ENCODE results near the gene TLX2. TPM values are rescaled to one million over a fixed set of nuclear protein-coding genes. Genes with fewer than 3 reads are reported as not detected.

The TLX2 gene
- total RNA-seq, 1 donor from 2014 or later: not detected

DNA sequence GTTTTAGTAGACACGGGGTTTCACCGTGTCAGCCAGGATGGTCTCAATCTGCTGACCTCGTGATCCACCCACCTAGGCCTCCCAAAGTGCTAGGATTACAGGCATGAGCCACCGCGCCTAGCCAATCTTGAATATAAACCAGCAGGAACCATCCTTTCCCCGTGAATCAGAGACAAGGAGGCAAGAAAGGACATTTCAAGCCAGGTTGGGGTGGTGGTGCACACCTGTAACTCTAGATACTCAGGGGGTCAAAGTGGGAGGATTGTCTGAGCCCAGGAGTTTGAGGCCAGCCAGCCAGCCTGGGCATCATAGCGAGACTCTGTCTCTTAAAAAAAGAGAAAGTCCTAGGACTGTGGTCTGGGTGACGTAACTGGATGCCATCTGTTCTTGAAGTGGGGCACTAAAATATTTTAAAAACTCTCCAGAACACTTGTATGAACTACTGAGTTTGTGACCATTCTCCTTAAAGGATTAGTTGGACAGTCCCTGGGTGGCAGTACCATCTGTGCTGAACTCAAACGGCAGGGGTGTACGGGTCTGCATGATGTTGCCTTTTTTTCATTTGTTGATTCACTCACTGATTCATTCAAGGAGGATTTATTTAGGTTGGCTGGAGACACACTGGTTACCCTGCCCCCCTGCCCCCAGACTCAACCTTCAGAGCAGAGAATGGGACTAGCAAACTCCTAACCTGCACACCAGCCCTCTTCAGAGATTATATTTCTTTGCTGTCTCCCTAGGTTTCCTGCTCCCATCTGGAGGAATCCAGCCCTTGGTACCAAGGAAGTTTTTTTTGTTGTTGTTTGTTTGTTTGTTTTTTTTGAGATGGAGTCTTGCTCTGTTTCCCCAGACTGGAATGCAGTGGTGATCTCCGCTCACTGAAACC, 2.9 kb upstream of the TLX2 start:
- DNase-seq (ENCODE audit: low spot score): no peak

DNA sequence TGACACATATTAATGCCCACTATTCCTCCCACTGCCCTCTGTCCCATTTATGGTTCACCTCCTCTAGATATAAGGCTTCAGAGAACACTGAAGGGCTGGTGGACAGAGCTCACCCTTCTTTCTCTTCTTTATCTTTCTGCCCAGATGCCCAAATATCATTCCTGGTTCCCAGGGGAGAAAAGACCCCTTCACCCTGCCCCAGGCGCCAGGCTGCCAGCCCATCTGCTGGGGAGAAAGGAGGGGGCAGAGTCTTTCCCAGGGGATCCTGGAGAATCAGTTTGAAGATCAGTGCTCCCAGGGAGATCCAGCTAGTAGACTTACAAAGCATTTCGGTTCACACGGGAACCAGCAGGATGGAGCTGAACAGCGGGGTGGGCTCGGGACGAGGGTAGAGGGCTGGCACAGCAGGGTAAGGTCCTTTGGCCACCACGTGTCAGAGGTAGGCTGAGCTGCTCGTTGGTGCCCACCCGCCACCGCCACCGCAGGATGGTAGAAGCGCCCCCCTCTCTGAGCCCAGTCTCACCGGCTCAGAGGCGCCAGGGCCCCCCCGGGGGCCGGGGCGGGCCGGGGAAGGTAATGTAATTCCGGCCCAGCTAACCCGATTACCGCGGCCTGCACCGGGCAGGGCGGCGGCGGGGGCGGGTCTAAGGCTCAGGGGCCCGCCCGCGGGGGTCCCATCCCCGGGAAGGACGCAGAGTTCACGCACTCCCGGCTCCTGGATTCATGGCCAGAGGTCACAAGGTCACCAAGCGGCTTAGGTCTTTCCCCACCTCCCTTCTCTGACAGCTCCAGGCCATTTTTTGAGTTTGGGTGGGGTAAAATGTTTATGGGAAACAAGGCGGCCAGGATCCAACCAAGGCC, 1.3 kb upstream of the TLX2 start:
- no peak for DNase-seq (ENCODE audit: low spot score)

DNA sequence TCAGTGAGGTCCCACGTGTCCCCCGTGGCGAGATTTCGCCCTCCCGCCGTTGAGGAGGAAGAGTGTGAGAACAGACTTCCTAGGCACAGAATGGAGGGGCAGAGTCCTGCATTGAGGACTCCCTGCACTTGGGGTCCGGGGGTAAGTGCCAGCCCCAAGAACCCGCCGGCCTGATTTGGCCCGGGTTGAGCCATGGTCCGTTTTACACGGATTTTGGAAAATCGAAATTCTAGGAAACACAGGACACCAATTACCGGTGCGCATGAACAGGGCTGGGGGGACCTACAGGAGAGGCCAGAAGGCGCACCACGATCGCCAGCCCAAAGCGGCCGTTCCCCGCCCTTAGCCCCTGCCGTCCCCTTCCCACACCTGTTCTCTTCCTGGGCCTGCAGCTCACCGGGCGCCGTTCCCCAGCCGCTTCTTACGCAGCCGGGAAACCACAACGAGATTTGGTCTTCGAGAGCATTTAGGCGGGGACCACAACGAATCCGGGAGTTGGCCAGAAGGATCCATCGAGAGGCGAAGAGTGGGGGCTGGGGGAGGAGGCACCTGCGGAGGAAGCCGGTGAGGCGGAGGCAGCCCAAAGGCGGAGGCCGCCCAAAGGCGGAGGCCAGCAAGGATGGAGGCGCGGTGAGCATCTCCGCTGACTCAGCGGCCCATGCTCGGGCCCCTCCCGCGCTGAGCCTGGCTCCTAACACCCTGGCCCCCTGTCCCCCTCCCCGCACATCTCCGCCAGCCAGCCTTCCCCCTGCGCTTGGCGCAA, 464 bp upstream of the TLX2 start:
- no peak for DNase-seq (ENCODE audit: low spot score)

DNA sequence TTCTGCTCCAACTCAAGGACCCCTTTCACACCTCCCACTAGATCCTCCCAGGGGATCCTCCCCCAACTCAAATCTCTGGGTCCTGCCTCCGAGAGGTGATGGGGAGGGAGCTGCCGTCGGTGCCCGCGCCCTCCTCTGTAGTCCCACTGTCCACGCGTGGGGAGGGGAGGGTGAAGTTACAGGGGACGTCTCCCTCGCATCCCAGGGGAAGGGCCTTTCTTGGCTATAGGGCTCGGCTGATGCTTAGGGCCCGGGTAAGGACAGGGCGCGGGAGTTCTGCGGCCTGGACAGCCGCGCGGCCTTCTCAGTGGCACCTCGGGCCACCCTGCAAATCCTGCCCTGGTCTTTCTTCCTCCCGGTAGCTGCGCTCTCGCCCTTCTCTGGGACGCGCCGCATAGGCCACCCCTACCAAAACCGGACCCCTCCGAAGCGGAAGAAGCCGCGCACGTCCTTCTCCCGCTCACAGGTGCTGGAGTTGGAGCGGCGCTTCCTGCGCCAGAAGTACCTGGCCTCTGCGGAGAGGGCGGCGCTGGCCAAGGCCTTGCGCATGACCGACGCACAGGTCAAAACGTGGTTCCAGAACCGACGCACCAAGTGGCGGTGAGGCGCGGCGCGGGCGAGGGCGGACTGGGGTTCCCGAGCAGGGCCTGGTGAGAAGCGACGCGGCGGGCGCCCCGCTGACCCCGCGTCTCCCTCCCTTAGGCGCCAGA, 1.2 kb downstream of the TLX2 start:
- DNase-seq (ENCODE audit: low spot score): no peak

DNA sequence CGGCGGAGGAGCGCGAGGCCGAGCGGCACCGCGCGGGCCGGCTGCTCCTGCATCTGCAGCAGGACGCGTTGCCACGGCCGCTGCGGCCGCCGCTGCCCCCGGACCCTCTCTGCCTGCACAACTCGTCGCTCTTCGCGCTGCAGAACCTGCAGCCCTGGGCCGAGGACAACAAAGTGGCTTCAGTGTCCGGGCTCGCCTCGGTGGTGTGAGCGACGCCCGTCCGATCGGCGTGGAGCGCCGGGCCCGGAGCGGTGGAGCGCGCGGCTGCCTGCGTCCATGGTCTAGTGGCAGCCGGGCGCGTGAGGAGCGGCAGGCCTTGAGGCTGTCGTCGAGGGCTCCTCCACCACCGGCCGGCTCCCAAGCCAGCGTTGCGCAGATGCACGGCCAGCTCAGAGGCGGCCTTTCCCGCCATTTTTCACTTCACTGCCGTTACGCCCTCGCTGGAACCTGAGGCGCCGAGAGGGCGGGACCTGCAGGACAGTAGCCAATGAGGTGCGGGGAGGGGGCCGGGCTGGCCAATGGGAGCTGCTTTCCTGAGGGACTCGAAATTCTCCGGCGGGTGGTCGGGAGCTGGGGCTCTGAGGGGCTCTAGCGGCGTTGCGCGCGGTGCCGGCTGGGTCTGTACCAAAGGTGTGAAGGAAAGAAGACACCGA, 1.9 kb downstream of the TLX2 start:
- DNase-seq (ENCODE audit: low spot score): no peak

DNA sequence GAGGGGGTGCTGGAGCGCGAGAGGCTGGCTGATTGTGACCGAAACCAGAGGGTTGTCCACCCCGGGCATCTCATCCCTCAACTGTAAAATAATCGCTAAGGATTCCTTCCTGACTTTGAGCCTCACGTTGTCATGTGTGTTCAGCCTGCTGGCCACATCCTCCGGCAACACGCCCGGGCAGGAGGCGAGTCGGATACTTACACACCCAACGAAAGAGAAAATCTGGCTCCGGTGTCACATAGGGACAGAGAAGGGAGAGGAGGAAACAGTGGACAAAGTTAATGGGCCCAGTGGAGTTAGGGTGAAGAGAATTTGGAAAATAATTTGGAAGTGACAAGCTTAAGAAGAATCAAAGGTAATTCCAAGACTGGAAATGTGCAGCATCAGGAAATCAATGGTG, 2.4 kb downstream of the TLX2 start:
- DNase-seq (ENCODE audit: low spot score): no peak

DNA sequence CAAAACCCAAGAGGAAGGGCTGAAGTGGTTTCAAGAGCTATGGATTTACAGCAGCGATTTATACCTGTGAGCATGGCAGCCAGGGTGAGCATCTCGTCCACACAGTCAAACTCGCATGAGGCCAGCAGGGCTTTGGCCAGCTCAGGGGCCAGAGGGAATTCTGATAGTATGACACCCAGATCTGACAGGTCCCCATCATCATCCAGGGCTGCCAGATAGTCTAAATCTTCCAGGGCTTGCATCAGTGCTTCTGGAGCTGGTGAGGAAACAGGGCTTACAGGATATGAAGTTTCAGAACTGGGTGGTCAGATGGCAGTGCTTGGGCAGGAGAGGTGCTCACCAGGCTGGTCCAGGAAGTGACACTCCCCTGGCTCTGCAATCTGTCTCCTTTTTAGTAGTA, 8.3 kb downstream of the TLX2 start:
- no peak for DNase-seq (ENCODE audit: low spot score)

DNA sequence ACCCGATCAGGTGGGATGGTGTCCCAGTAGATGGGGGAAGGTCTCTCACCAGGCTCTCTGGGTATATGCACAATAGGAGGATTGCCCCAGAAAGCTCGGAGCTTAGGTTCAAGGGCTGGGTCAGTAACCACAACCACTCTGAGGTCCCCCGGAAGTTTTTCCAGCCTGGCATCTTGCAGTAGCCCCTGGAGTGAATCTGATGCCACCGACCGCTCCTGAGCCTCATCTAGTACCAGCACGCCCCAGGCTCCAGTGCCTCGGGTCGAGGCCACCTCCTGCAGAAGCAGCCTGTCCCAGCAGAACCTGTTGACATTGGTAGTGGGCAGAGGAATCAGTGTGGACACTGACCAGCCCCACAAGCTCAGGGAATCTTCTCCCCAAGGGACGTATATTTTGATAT, 9.8 kb downstream of the TLX2 start:
- DNase-seq (ENCODE audit: low spot score): no peak

DNA sequence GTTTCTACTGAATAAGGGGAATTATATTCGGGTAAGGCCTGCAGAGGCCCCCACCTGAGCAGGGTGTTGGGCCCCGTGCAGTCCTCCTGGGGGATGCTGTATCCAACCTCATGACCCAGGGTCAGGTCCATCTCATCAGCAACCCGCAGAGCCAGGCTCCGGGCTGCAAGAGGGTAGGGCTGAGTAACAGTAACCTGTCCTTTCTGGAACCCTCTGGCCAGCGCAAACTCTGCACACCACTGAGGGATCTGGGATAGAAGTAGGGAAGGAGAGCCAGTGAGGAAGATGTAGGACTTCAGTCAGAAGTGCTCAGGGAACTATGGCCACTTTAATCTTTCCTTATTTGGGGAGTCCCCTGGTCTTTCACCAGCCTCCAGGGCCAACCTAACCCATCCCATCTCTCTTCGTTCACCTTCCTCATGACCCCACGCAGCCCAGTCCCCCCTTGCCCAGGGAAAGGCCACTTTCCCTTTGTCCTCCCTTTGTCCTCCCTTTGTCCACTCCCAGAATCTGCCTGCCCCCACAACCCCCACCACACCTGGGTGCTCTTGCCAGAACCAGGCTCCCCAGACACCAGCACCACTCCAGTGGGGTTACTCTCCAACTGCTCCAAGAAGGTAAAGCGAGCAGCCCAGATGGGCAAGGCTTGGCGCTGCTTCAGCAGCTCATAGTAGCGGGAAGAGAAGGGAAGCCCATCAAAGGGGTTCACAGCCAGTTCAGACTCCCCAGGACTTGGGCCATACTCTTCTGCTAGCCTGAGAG, 10.9 kb downstream of the TLX2 start:
- DNase-seq (ENCODE audit: low spot score): no peak

DNA sequence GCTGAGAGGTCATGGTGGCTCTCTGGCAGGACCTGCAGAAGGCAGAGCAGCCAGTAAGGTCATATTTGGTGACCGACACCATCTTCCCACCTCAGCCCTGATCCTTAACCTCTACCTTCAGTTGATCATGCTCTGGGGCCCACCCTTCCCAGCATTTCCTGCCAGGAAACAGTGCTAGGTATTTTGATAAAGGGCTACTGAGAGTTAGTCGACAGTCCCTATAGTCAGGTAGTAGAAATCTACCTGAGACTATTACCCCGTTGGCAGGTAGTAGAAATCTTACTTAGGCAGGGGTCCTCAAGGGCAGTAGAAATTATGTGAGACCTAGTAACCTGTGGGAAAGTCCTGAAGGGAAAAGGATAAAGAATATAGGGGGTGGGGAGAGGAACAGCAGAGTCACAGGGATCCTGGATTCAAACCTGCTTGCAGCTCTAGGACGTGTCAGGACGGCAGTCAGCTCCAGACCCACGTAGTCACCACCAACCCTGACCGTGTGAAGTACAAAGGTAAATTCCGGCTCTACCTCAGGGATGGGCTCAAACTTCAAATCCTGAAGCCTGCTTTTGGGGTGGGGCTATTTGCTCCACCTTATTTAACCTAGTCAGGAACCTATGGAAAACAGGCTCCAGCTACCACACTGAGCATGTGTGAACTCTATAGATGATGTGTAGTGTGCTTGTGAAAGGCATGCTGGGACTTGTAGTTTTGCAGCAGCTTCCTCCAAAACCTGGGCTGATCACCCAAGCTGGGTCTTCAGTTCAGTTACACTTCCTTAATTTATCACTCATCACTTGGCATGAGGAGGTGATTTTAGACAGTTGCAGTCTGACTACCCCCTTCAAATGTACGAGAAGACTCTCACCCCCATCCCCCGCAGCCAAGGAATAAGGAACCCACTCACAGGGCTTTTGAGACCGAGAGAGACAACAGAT, 11.7 kb downstream of the TLX2 start, which contains the start of gene DQX1:
Gene DQX1 (minus strand): TSS at position 515 of the 932 bp plus-strand sequence. CDS start 502 bp downstream, at position 13.
- DNase-seq (ENCODE audit: low spot score): no peak

DNA sequence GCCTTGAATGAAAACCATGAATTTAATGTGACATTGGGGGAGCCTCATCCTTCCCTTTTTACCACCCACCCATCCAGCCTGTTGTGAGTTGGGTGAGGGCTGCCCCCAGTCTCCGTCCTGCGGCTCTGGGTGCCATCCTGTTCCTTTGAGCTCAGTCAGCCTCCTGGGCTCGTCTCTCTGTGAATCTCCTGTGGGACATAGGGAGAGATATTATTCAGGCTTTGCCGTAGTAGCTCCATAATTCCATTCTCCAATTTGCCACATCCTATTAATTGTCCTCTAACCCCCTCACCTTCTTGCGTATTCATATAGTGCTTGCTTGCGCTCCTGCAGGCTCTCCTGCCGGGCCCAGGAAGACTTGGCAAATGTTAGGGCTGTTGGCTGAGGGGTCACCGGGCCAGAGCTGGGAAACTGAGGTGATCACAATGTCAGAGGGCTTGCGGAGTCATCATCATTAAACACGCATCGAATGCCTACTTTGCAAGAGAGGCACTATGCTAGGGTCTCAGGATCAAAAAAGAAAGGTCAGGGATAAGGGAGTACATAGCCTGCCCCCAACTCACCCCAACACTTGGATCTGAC, 12.5 kb downstream of the TLX2 start:
- DNase-seq (ENCODE audit: low spot score): no peak

DNA sequence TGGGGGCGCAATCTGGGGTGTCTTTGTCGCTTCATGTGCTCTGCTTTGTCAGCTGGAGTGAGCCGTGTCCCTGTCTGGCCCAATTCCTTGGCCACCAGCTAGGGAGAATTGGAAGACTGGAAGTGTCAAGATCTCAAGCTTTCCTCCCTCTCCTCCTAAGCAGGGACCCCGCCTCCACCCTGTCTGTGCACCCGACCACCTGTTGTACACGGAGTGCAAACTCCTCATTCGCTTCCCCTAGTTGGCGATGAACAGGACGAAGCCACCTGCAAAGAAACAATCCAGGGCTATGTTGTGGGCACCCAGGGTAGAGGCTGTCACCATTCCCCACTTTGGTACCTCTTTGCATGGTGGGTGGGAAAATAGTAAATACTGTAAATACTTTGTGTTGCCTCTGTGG, 13.5 kb downstream of the TLX2 start:
- no peak for DNase-seq (ENCODE audit: low spot score)

DNA sequence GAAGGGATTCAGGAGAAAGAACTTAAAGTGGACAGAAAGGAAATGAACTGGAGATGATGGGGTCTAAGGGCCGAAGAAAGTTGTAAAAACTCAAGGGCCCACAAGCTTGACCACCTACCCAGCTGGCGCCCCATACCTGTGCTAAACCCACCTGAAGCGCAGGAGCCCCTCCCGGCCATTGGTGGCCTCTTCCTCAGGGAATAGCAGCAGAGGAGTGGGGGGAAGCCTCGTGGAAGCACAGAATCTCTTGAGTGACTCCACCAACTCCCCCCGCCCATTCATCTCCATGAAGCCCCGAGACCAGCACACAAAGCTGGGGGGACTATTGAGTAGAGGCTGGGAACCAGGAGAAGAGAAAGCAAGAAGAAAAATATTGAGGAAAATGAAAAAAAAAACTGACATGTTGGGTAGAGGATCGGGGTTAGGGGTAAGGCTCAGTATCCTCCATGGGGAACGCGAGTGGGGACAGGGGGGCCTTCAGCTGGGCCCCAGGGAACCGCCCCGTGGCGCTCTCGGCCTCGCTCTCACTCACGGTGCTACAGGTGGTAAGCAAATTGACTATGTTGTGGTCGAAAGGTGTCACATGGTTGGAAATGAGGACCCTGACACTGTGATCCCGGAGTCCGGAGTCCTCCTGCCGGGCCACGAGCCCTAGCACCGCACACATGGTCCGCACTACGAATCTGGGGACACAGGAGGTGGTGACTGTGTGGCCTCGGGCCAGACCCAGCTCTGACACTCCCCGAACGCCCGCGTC, 14.5 kb downstream of the TLX2 start:
- no peak for DNase-seq (ENCODE audit: low spot score)

DNA sequence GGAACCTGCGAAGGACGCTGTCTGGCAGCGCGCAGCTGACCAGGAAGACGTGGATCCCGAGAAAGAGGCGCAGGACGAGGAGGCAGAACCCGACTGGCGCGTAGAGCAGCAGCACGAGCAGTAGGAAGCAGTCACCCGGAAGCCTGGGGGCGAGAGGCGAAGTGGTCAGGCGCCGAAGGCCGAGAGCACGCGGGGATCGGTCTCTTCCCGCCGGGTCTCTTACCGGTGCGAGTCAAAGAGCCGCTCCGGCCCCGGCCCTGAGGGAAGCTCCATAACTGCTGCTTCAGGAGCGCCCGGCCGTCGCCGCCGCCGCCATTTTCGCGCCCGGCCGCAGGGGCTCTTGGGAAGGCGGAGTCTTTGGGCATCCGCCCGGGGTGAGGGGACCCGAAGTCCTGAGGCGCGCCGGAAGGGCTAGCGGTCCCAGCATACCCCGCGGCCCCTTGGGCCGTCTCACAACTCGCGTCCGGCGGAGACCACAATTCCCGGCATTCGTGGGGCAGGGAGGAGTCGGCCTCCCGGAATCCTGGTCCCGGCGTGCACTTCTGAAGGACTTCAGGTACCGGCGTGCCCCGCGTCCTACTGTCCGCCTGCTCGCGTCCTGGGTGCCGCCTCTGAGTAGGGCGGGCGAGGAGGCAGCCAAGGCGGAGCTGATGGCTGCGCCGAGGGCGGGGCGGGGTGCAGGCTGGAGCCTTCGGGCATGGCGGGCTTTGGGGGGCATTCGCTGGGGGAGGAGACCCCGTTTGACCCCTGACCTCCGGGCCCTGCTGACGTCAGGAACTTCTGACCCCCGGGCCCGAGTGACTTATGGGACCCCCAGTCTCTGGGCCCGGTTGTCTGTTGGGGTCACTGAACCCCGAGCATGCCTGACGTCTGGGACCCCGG, 15.3 kb downstream of the TLX2 start, which contains the start of the genes AUP1 and HTRA2:
Gene AUP1 (minus strand): TSS at position 350 of the 882 bp plus-strand sequence. CDS start 77 bp downstream, at position 273.
Gene HTRA2 (plus strand): TSS at position 577 of the 882 bp plus-strand sequence. CDS start 74 bp downstream, at position 651.
- peak; percentile 99 for DNase-seq (ENCODE audit: low spot score)

DNA sequence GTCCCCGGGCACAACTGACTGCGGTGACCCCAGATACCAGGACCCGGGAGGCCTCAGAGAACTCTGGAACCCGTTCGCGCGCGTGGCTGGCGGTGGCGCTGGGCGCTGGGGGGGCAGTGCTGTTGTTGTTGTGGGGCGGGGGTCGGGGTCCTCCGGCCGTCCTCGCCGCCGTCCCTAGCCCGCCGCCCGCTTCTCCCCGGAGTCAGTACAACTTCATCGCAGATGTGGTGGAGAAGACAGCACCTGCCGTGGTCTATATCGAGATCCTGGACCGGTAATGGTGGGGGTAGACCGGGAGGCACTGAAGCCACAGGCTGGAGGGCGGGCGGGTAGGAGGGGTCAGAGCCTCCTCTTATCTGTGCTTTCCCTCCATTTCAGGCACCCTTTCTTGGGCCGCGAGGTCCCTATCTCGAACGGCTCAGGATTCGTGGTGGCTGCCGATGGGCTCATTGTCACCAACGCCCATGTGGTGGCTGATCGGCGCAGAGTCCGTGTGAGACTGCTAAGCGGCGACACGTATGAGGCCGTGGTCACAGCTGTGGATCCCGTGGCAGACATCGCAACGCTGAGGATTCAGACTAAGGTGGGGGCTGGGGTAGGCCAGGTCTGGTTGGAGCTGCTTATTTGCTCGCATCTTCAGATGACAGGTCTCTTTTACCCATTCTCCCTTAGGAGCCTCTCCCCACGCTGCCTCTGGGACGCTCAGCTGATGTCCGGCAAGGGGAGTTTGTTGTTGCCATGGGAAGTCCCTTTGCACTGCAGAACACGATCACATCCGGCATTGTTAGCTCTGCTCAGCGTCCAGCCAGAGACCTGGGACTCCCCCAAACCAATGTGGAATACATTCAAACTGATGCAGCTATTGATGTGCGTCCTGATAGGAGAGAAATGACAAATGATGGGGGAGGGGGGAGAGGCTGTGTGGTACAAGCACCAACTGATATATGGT, 16.3 kb downstream of the TLX2 start:
- peak; percentile 60 for DNase-seq (ENCODE audit: low spot score)
